ENCODE data around the gene POLN.

POLN gene

DNA sequence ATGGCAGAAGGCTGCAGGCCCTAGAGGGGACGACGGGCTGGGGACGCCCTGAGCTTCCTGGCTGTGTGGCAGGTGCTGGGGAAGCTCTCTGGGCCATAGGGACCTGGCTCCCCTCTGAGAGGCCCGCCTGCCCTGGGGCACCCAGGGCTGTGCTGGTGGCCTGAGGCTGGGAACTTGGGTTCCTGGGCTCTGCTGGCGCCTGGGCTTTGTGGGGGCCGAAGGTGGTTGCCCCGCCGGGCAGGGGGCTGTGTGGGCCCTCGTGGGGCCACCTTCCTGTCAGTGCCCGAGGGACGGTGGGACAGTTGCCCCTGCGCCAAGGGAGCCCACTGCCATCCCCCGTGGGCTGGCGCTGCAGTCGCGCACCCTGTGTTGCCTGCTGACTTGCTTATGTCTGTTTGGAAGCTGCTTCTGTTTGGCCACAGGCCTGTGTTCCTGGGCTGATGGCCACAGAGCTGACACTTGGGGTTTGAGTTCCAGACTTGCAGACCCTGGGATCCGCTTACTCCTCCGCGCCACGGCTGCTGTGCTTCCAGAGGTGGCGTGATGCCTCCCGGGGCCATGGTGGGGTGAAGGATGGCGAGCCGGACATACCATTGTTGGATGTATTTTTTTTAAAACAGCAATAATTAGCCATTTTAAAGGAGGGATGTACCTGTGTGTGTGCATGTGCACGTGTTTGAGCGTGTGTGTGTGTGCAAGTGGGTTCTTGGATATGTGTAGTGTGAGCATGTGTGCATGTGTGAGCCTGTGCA lies 174.3 kb downstream of the POLN start:
- Histone ChIP-seq H3K27ac (no peak overlapping the region), H3K4me3 (no peak overlapping the region)

GRCh38 chr4:2066571-2067445 lies 175.1 kb downstream of the POLN start:
- no peak overlapping the region for H3K4me3 ChIP-seq
- no peak overlapping the region for H3K27ac ChIP-seq

DNA sequence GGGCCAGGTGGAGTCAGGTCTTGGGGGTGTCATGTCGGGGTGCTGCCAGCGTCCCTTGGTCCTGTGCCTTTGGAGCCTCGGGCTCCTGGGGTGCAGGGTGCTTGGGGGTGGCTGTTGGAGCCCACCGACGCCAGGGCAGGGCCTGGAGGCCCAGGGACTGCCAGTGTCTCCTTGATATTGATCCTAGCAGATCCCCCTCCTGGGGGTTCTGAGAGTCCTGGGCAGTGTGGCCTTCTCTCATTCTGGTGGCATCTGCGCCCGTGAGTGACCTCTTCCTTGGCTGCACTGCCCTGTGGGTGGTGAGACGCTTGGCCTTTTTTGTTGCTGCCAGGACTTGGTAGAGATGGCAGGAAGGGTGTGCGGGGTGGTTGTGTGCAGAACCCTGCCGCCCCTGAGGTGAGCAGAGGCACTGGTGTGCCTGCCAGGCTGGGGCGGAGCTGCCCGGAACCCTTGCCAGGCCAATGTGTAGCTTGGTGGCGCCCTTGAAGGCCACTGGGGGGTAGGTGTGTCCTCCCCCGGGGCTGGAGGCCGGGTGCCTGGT lies 175.8 kb downstream of the POLN start:
- Histone ChIP-seq H3K27ac (no peak overlapping the region), H3K4me3 (no peak overlapping the region)

DNA sequence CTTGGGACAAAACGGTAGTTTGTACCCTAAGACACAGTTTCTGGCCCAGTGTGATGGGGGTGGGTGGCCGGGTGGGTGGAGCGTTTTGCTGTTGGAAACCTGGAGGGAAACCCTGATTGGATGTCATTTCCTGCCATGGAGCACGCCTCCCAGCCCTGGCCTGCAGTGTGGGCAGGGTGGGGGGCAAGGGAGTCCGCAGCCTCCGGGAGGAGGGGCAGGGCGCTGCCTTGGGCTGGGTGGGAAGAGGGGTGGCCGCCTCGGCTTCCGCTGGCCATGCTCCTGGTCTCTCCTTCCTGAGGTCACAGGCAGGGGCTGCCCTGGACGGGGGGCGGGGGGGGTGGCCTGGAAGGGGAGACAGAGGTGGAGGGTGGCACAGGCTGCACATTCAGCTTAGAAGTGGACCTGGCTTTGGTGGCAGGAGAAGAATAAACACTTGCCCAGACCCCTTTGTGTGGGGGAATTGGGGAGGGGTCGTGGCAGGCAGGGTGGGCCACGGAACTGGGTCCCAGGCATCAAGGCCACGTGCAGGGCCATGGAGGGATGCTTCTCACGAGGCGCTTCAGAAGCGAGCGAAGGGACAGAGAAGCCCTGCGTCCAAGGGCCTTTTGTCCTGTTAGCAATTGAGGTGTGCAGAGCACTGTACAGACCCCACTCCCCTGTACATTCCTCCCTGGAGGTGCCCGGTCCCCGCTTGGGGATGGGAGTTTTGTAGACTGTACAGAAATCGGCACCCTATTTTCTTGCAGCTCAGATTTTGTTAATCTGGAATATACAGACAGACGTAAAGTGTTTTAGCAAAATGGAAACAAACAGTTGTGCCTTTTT lies 176.6 kb downstream of the POLN start:
- H3K4me3 ChIP-seq, result no peak overlapping the region
- no peak overlapping the region for H3K27ac ChIP-seq

DNA sequence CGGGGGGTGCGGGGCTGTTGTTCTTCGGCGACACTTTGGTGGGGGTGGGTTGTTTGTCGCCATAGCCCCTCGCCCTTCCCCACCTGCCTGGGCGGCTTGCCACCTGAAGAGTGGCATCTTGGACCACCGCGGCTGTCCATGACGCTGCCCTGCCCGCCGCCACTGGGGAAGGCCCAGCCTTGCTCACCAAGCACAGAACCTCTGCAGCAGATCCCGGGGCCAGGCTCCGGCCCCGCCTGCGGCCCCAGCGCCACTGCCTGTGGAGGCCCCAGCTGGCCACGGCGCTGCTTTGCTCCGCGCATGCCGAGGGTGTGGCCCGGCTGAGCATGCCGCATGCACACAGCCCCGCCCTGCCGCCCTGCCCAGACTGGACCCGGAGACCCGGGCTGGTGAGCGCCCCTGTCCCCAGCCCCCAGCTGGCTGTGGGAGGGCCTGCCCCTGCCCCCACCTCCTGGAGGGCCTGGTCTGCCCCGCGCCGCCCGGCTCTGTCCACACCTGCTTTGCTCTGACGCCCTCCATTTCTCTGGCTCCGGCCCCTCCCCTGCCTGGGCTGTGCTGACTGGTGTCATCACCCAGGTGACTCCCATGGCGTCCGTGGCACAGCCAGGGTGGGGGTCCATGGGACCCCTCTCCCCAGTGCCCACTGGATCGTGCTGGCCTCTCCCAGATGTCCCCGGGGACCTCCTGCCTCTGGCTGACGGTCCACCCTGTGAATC lies 177.5 kb downstream of the POLN start:
- H3K27ac ChIP-seq, result no peak overlapping the region

GRCh38 chr4:2063557-2064275 lies 178.2 kb downstream of the POLN start:
- no peak overlapping the region for H3K27ac ChIP-seq
- no peak overlapping the region for H3K4me3 ChIP-seq

More for the DNA sequence above, 177.5 kb downstream of the POLN start:
- H3K4me3 ChIP-seq, result no peak overlapping the region

DNA sequence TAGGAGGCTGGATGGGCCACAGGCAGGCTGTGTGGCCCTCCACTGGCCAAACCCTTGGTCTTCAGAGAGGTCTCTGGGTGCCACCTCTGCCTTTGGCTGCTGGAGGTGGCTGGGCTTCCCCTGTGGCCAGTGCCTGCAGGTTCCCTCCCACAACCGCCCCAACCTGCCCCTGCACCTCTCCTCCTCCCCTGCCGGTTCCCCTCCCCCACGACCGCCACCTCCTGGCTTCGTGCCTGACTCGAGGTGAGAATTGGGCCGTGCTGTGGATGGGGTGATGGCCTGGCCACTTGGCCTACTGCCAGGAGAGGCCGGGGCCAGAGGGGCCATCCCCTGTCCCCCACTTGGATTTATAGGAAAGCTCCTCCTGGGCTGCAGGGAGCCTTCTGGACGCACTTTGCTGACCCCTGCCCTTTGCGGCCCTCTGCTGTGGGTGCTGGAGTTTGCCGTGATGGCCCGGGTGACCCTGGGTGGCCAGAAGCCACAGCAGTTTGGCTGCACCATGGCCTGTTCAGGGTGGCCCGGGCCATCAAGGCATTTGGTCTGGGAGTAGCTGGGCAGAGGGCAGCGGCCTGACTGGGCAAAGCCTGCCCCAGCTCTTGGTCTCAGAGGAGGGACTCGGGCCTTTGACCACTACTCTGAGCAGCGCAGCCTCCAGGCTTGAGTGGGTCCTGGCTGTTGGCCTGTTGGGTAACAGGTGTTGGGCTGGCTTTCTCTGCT lies 179.0 kb downstream of the POLN start:
- Histone ChIP-seq H3K4me3 (no peak overlapping the region), H3K27ac (no peak overlapping the region)

DNA sequence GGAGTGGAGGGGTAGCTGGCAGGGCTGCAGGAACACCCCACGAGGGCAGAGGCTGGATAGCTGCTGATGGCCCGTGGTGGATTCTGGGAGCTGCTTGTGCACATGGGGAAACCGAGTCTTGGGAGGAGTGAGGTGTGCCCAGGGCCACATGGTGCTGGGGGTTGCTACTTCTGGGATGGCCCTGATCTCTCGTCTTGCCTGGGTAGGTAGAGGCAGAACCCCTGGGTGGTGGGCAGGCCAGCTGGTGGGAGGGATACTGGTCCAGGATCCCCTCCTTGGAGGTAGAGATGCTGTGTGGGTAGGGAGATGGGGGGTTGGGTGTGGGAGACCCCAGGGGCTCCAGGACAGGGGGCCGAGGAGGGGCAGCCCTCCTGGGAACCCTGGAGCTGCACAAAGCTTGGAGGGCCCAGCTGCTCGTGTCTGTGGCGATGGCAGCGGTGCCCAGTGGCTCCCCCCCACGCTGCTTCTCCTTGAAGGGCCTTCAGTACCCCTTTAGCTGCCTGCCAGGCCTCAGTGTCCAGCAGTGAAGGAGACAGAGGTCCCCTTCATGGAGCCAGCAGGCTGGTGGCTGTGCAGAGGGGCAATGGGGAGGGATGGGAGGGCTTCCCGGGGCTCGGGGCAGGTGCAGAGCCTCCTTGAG lies 179.6 kb downstream of the POLN start:
- Histone ChIP-seq H3K27ac (no peak overlapping the region), H3K4me3 (no peak overlapping the region)

DNA sequence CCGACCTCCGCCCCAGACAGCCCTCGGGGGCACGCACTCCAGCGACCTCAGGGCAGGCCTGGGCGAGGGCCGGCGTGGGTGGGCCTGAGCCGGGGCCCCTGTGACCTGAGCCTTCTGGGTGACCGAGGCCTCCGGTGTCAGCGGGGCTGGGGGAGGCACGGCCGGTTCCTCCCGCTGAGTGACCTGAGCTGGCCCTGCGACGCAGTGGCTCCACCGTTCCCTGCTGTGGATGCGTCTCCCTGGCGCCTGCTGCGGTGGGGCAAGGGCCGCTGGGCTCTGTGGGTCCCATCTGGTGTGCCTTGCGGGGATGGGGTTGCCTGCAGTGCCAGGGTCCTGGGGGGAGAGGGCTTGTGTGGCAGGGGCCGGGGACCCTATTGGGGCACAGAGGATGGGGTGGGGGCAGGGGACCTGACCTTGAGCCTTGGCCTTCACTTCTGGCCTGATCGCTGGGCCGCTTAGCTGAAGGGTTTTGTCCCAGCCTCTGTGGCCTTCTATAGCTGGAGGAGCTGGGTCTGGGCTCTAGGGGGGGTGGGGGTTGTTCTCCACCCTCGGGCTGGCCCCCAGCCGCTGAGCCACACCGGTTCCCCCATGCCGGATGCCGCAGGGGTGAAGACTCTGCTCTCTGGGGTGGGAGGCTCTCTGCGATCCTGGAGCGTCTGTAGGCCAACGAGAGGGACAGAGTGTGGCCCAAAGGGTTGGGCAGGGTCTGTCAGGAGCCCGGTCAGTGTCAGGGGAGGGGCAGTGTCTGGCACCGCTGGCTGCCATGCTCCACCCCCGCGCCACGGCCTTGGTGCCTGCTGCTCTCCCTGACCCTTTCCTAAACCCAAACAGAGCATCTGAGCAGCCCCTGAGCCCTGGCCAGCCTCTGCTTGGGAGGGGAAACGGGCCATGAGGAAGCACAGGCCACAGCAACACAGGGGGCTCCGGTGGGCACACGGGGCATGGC lies 180.5 kb downstream of the POLN start:
- no peak overlapping the region for H3K4me3 ChIP-seq
- H3K27ac ChIP-seq, result no peak overlapping the region

DNA sequence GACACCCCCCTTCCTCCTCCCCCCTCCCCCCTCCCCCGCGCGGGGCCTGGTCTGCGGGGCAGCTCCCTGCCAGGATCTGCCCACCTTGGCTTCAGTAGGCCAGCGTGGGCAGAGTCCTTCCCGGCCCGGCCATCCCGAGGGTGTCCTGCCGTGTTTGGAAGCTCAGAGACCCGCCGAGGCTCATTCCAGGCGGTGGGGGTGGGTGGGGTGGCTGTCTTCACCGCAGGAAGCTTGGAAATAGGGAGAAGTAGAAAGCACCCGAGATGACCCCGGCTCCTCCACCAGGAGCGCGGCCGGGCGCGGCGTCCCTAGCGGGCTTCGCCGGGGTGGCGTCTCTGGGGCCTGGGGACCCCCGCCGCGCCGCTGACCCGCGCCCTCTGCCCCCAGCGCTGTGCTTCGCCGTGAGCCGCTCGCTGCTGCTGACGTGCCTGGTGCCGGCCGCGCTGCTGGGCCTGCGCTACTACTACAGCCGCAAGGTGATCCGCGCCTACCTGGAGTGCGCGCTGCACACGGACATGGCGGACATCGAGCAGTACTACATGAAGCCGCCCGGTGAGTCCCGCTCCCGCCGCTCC lies 181.2 kb downstream of the POLN start:
- peak overlapping the region in 1 of 7 experiments; percentile 23 for H3K4me3 ChIP-seq

DNA sequence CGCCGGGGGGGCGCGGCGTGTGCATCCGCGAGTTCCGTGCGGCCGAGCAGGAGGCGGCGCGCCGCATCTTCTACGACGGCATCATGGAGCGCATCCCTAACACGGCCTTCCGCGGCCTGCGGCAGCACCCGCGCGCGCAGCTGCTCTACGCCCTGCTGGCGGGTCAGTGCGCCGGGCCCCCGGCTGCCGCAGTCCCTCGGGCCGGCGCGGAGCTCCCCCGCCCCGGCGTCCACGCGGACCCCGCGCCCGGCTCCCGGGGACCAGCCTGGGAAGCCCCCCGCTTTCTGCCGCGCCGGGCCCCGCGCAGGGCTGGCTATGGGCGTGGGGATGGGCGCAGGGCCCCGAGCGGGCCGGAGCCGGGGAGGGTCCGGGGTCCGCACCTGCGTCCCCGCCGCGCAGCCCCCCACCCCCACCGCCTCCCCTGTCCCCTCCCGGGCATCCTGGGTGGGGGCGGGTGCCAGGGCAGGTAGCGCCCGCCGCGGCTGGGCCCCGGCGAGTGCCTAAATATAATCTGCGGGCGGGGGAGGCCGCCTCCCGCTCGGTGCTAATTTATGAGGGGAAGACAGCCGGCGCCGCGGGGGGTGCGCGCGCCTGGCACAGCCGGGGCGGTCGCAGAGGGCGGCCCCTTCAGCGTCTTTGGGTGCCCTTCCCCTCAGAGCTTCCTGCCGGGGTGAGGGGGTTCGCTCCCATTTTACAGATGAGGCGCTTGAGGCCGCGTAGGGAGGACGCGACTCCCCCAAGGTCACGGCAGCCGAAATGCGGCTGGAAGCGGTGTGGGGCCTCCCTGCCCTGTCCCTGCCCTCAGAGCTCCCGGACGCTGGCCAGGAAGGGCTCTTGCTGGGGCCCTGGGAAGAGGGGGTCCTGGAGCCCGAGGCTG lies 182.0 kb downstream of the POLN start:
- H3K27ac ChIP-seq, result no peak overlapping the region

More for the DNA sequence above, 181.2 kb downstream of the POLN start:
- H3K27ac ChIP-seq, result no peak overlapping the region

DNA sequence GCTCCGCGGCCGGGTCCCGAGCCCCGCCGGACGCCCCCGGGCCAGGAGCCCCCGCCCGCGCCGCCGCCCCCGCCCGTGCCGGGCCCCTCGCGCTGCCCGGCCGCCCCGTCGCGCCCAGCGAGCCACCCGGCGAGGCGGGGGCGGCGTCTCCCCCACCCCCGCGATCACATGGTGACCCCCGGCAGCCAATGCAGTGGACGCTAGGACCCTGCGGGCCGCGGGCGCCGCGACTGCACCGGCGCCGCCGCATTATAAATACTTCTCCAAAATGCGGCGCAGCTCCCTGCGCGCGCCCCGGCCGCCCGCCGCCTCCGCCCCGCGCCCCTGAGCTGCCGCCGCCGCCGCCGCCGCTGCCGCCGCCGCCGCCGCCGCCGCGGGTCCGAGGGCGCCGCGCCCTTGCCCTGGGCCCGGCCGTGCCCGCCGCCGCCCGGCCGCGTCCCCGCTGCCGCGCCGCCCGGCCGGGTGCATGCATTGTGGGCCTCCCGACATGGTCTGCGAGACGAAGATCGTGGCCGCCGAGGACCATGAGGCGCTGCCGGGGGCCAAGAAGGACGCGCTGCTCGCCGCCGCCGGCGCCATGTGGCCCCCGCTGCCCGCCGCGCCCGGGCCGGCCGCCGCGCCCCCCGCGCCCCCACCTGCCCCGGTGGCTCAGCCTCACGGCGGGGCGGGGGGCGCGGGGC lies 182.7 kb downstream of the POLN start, which contains the start of gene NAT8L:
Gene NAT8L, plus strand, starts transcription at position 282 of the 680 bp plus-strand sequence. Its CDS starts 185 bp downstream, at position 467.
- Histone ChIP-seq H3K27ac (no peak within 1 kb of the TSS), H3K4me3 (peak within 1 kb of the TSS; percentile 7 to 37 (median 23))

More for the DNA sequence above, 182.0 kb downstream of the POLN start:
- H3K4me3 ChIP-seq, result peak overlapping the region in 5 of 7 experiments; percentile 7 to 25 (median 16)

- Histone ChIP-seq H3K27ac (no peak overlapping the region), H3K4me3 (peak overlapping the region in 6 of 7 experiments; percentile 16 to 37 (median 24))
Observed at GRCh38 chr4:2058264-2059045, 183.5 kb downstream of the POLN start.

Data from skin epidermis (tissue), 12 donors.